Thoracic aorta (tissue), 2 donors: Measurements from ENCODE around the gene ST3GAL2. TPM values are rescaled to one million over a fixed set of nuclear protein-coding genes. Genes with fewer than 3 reads are reported as not detected.
"Not testable (repeated sequence)": the region's sequence is repeated elsewhere in the genome, so short reads cannot be mapped to it uniquely, and the experiment has no call there.

ENCODE experiments used
- ATAC-seq: fragments of 150-250 bp; one replicate; pipeline ENCODE4 v1.8.0; 2017; ENCODE audit warnings: low read depth; ENCODE audit not compliant: insufficient number of reproducible peaks, low FRiP score
- DNase-seq: peaks from one replicate; pipeline ENCODE4 v3.0.0-alpha.2; 2020; ENCODE audit warnings: low spot score
- H3K27ac ChIP-seq, 2 donors: fragments of 200-600 bp; sonication (generic); 1 replicate in 1 of 2; 2 replicates in 1 of 2; pipeline ENCODE4 v1.5.1; 2016; ENCODE audit warnings: mild to moderate bottlenecking in 2 of 2, moderate library complexity in 2 of 2
- H3K27me3 ChIP-seq: fragments of 200-600 bp; sonication (generic); replicated peaks from 2 replicates; pipeline ENCODE4 v1.6.0; 2016; ENCODE audit warnings: mild to moderate bottlenecking; ENCODE audit not compliant: insufficient read depth
- H3K36me3 ChIP-seq: fragments of 200-600 bp; sonication (generic); one replicate; pipeline ENCODE4 v1.5.1; 2016
- H3K4me1 ChIP-seq, 2 donors: fragments of 200-600 bp; sonication (generic); 1 replicate in 1 of 2; 2 replicates in 1 of 2; pipeline versions ENCODE4 v1.5.1 to v1.6.0; 2016; ENCODE audit warnings: low read depth in 2 of 2, mild to moderate bottlenecking in 1 of 2; ENCODE audit not compliant: control insufficient read depth in 1 of 2
- H3K4me3 ChIP-seq: fragments of 200-600 bp; sonication (generic); 2 replicates; pipeline ENCODE4 v1.5.1; 2016; ENCODE audit warnings: mild to moderate bottlenecking
- H3K9me3 ChIP-seq: fragments of 200-600 bp; sonication (generic); 2 replicates; pipeline ENCODE4 v1.5.1; 2016
- total RNA-seq, 2 donors: library from RNA; depleted of rRNA; stranded (reverse); fragments of >200 nt; gene quantifications; one replicate each; pipeline versions ENCODE4 v1.1.0 to v1.2.3, GENCODE V29; 2016
- TF ChIP-seq, protein P1 (sequence below): fragments of 200-600 bp; sonication (generic); IDR thresholded peaks from one replicate; pipeline ENCODE4 v1.5.1; 2019; ENCODE audit warnings: antibody characterized with exemption

The ST3GAL2 gene
- total RNA-seq, 2 donors from 2014 or later = 21.0 to 28.4 TPM

DNA sequence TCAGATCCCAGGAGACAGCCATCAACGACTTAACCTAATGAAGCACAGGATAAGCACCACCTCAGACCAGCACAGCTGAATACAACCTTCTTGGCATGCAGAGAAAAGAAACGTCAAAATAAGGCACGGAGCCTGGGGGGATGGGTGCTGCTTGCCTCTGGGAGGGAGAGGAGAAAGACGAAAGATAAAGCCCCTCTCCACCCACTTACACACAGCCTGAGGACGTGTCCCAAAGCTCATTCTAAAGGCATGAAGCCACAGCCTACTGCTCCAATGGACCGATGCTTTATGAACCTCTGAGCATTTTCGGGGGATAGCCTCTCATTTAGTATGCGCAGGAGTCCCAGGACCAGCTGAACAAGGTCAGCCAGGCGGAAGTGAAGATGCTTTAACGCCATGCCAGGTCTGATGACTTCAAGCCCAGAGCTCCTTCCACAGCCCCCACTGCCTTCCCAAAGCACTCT, 31.1 kb downstream of the ST3GAL2 start:
- no peak overlapping the region for H3K4me3 ChIP-seq
- no peak overlapping the region for H3K27ac ChIP-seq
- no peaks in the 10 kb centered on the region for H3K36me3 ChIP-seq
- TF ChIP-seq, protein P1, sequence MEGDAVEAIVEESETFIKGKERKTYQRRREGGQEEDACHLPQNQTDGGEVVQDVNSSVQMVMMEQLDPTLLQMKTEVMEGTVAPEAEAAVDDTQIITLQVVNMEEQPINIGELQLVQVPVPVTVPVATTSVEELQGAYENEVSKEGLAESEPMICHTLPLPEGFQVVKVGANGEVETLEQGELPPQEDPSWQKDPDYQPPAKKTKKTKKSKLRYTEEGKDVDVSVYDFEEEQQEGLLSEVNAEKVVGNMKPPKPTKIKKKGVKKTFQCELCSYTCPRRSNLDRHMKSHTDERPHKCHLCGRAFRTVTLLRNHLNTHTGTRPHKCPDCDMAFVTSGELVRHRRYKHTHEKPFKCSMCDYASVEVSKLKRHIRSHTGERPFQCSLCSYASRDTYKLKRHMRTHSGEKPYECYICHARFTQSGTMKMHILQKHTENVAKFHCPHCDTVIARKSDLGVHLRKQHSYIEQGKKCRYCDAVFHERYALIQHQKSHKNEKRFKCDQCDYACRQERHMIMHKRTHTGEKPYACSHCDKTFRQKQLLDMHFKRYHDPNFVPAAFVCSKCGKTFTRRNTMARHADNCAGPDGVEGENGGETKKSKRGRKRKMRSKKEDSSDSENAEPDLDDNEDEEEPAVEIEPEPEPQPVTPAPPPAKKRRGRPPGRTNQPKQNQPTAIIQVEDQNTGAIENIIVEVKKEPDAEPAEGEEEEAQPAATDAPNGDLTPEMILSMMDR = no peak
- ATAC-seq (no peak), DNase-seq (no peak)
- H3K9me3 ChIP-seq = no peaks in the 10 kb centered on the region
- H3K4me1 ChIP-seq = peaks cover 0 to 11% of the 10 kb centered on the region in 2 donors
- H3K27me3 ChIP-seq = no peaks in the 10 kb centered on the region

DNA sequence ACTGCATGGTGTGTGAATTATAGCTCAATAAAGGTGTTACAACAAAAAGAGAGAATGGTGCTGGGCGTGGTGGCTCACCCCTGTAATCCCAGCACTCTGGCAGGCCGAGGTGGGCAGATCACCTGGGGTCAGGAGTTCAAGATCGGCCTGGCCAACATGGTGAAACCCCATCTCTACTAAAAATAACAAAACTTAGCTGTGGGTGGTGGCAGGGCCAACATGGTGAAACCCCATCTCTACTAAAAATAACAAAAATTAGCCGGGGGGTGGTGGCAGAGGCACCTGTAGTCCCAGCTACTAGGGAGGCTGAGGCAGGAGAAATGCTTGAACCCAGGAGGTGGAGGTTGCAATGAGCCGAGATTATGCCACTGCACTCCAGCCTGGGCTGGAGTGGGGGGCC, 32.8 kb downstream of the ST3GAL2 start:
- not testable (repeated sequence) for H3K9me3 ChIP-seq, H3K27me3 ChIP-seq, H3K36me3 ChIP-seq, H3K27ac ChIP-seq, H3K4me3 ChIP-seq, DNase-seq, ATAC-seq, H3K4me1 ChIP-seq

DNA sequence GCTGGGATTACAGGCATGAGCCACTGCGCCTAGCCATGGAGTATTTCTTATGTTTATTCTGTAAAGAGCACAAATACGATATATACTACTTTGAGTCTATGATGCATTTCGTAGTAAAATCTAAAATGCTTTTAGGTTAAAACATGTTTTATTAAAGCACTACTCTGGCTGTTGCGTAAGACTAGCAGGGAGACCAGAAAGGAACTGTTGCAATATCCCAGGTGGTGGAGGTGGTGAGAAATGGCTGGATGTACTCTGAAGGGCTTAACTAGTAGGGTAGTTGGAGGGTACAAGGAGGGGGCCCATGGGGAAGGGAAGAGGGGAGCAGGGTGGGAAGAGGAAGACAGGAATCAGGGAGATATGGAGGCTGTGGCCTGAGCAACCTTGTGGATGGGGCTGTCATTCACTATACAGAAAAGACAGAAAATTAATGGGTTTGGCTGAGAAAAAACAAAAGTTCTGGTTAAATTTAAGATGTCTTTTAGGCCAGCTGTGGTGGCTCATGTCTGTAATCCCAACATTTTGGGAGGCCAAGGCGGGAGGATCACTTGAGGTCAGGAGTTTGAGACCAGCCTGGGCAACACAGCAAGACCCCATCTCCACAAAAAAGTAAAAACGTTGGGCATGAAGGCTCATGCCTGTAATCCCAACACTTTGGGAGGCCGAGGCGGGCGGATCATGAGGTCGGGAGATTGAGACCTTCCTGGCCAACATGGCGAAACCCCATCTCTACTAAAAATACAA, 35.8 kb downstream of the ST3GAL2 start:
- Histone ChIP-seq H3K4me1 (no peaks in the 10 kb centered on the region), H3K36me3 (peaks cover 11% of the 10 kb centered on the region), H3K4me3 (no peak overlapping the region), H3K9me3 (no peaks in the 10 kb centered on the region), H3K27me3 (no peaks in the 10 kb centered on the region), H3K27ac (no peak overlapping the region)
- TF ChIP-seq, protein P1 = no peak
- DNase-seq = no peak
- ATAC-seq = no peak

DNA sequence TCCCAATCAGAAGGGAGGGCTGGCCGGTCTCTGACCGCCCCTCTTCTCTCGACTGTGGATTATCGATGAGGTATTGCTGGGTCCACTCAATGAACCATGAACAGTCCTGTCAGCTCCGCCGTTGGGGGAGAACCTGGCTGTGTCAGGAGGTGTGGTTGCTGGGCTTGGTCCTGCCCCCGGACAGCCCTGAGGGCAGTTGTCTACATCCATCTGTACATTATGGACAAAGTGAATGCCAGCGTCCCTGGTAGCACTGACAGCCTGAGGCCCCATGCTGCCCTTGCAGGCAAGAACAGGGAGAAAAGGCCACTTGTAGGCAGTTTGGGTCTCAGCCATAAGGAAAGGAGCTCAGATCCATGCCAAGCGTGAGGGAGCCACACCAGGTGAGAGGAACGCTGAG, 38.9 kb downstream of the ST3GAL2 start:
- Histone ChIP-seq H3K36me3 (peaks cover 13% of the 10 kb centered on the region), H3K27me3 (no peaks in the 10 kb centered on the region), H3K9me3 (no peaks in the 10 kb centered on the region), H3K4me1 (no peaks in the 10 kb centered on the region), H3K27ac (no peak overlapping the region), H3K4me3 (no peak overlapping the region)
- no peak for DNase-seq
- TF ChIP-seq, protein P1 = no peak
- no peak for ATAC-seq

DNA sequence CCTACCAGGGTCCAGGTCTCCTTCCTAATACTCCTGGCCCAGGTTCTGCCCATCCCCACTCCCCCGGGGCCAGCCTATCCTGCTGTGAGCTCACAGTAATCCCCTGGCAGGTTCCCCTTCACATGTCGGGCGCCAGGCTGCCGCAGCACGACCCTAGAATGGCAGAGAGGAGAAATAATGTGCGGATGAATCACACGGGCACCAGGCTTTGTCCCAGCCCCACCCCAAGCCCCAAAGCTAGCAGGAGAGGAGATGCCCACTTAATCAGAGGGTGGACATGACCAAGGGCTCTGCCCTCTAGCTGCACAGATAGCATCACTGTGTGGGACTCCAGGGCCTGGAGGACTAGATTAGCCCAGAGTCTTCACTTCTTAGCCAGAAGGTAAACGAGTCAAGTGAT, 39.5 kb downstream of the ST3GAL2 start:
- TF ChIP-seq, protein P1 = no peak
- no peaks in the 10 kb centered on the region for H3K9me3 ChIP-seq
- DNase-seq (no peak), ATAC-seq (no peak)
- no peak overlapping the region for H3K27ac ChIP-seq
- no peaks in the 10 kb centered on the region for H3K4me1 ChIP-seq
- no peaks in the 10 kb centered on the region for H3K27me3 ChIP-seq
- peaks cover 15% of the 10 kb centered on the region for H3K36me3 ChIP-seq
- H3K4me3 ChIP-seq = no peak overlapping the region
